ENCODE results near the gene NOCT. TPM values are rescaled to one million over a fixed set of nuclear protein-coding genes. Genes with fewer than 3 reads are reported as not detected.

The NOCT gene
- total and polyA plus RNA-seq, 2 of the 4 experiments (the other 2 are of a cell fraction): 5.5 to 41.4 TPM

- peaks cover 5% of the 10 kb centered on the region for H3K4me1 ChIP-seq (ENCODE audit: control insufficient read depth, insufficient read depth, low read length)
- no peak overlapping the region for H3K14ac ChIP-seq (replicated peaks; ENCODE audit: low read depth, low read length)
- DNase-seq (no peak), ATAC-seq (ENCODE audit: low read depth) (no peak)
- H4K20me1 ChIP-seq (ENCODE audit: insufficient read depth, low read length): no peaks in the 10 kb centered on the region
- no peak overlapping the region for H3K4me3 ChIP-seq (ENCODE audit: insufficient read depth, low read depth, low read length)
- no peak overlapping the region for H4K8ac ChIP-seq (ENCODE audit: low read depth in 2 of 2, low read length in 2 of 2)
- H2BK120ac ChIP-seq (ENCODE audit: low read depth, low read length): no peak overlapping the region
- H2BK5ac ChIP-seq (ENCODE audit: low read depth, low read length, poor library complexity, severe bottlenecking): no peak overlapping the region
- H2AK5ac ChIP-seq (ENCODE audit: low read depth, low read length): no peak overlapping the region
- no peaks in the 10 kb centered on the region for H3K27me3 ChIP-seq (ENCODE audit: control insufficient read depth, insufficient read depth, low read length)
- WGBS, 2 experiments (ENCODE audit: extremely low coverage in 2 of 2, insufficient read length in 1 of 2): no CpG with 5 or more reads among the region's 1 CpG
- no peak overlapping the region for H2AFZ ChIP-seq (replicated peaks; ENCODE audit: low read length, poor library complexity)
- H3K56ac ChIP-seq (ENCODE audit: extremely low read depth, insufficient read depth, low read length): no peak overlapping the region
- no peak overlapping the region for H3K27ac ChIP-seq (ENCODE audit: insufficient read depth, low read length)
- intact Hi-C loops (cut with micrococcal nuclease) (no loop called here), in situ Hi-C loops (cut with MboI; ENCODE audit: low sequenced_read_pairs) (no loop called here), dilution Hi-C loops (cut with HindIII; ENCODE audit: low sequenced_read_pairs, unreplicated experiment) (no loop called here)
- ChIA-PET POLR2A (ENCODE audit: unreplicated experiment) (no interaction called here), CTCF (no interaction called here)
- H3K9ac ChIP-seq (ENCODE audit: low read depth, low read length): no peak overlapping the region
- no TSS peak for BruUV-seq (replicated peaks)
- H2BK15ac ChIP-seq (ENCODE audit: low read depth, low read length): no peak overlapping the region
- H3K9me1 ChIP-seq (ENCODE audit: insufficient read depth, low read length): peaks cover 4% of the 10 kb centered on the region; the same call in 1 of the 2 replicates
- TF ChIP-seq FOS (IDR thresholded peaks at IDR 0.05; ENCODE audit: low read depth, low read length): no peak
- no peak for TF ChIP-seq RAD21 (IDR thresholded peaks at IDR 0.05; ENCODE audit: low read length)
- TF ChIP-seq CEBPB (IDR thresholded peaks at IDR 0.05; ENCODE audit: low read depth, low read length): no peak
- TF ChIP-seq RFX5 (IDR thresholded peaks at IDR 0.05; ENCODE audit: low read depth, low read length): no peak
- no peak for TF ChIP-seq MAFK (IDR thresholded peaks at IDR 0.05; ENCODE audit: low read depth, low read length)
- TF ChIP-seq CHD1 (IDR thresholded peaks at IDR 0.05; ENCODE audit: low read depth, low read length): no peak
- TF ChIP-seq ELK1 (IDR thresholded peaks at IDR 0.05; ENCODE audit: borderline replicate concordance, low read depth, low read length): no peak
- no peak overlapping the region for H4K5ac ChIP-seq (ENCODE audit: low read depth, low read length)
- no peak overlapping the region for H3K18ac ChIP-seq (ENCODE audit: low read depth, low read length)
- H3K79me1 ChIP-seq (ENCODE audit: low read depth in 1 of 2, low read length in 2 of 2): peaks cover 0 to 5% of the 10 kb centered on the region in 2 experiments; a peak in 2 of 4 replicates
- no peak overlapping the region for H2BK20ac ChIP-seq (ENCODE audit: low read depth, low read length)
- H2AK9ac ChIP-seq (replicated peaks; ENCODE audit: low read depth, low read length, poor library complexity): no peak overlapping the region
- no peaks in the 10 kb centered on the region for H3K36me3 ChIP-seq (ENCODE audit: control insufficient read depth, insufficient read depth, low read length)
- peaks cover 5% of the 10 kb centered on the region for H3K9me3 ChIP-seq (ENCODE audit: control insufficient read depth, insufficient read depth, low read length)
- H3K23ac ChIP-seq (ENCODE audit: low read depth, low read length): no peak overlapping the region
- H4K91ac ChIP-seq (ENCODE audit: insufficient read depth, low read depth, low read length): no peak overlapping the region
- H3K4ac ChIP-seq (ENCODE audit: low read depth, low read length): no peak overlapping the region
- H3K4me2 ChIP-seq (ENCODE audit: low read depth, low read length): no peak overlapping the region
Measured at GRCh38 chr4:139009702-139010101, 5.9 kb upstream of the NOCT start.
